Gastrocnemius medialis (tissue), 4 donors: ENCODE measurements around the gene MEF2C. TPM values are rescaled to one million over a fixed set of nuclear protein-coding genes. Genes with fewer than 3 reads are reported as not detected.

ENCODE experiments used
- ATAC-seq, 2 donors: fragments of 150-250 bp; one replicate each; pipeline ENCODE4 v1.9.1; 2016
- DNase-seq, 2 donors: peaks; one replicate each; pipeline ENCODE4 v3.0.0-alpha.2; 2019
- H3K27ac ChIP-seq, 4 donors: fragments of 200-600 bp; sonication (generic); 1 replicate in 1 of 4; 2 replicates in 3 of 4; pipeline ENCODE4 v1.5.1; 2016 to 2018; ENCODE audit warnings: mild to moderate bottlenecking in 2 of 4, moderate library complexity in 1 of 4
- H3K27me3 ChIP-seq, 3 donors: fragments of 200-600 bp; sonication (generic) in 2 of 3; 1 replicate in 1 of 3; 2 replicates in 2 of 3; pipeline versions ENCODE4 v1.5.1 to v1.6.0; 2016 to 2019; ENCODE audit warnings: mild to moderate bottlenecking in 1 of 3, moderate library complexity in 1 of 3
- H3K36me3 ChIP-seq, 2 donors: fragments of 200-600 bp; sonication (generic) in 1 of 2; one replicate each; pipeline ENCODE4 v1.5.1; 2017 to 2018
- H3K4me1 ChIP-seq, 2 donors: fragments of 200-600 bp; sonication (generic) in 1 of 2; one replicate each; pipeline ENCODE4 v1.5.1; 2016 to 2017; ENCODE audit warnings: mild to moderate bottlenecking in 2 of 2
- H3K4me3 ChIP-seq, 4 donors: fragments of 200-600 bp; sonication (generic) in 3 of 4; 1 replicate in 1 of 4; 2 replicates in 3 of 4; pipeline ENCODE4 v1.5.1; 2016 to 2019; ENCODE audit warnings: mild to moderate bottlenecking in 2 of 4
- H3K9me3 ChIP-seq, 3 donors: fragments of 200-600 bp; sonication (generic) in 2 of 3; 1 replicate in 1 of 3; 2 replicates in 2 of 3; pipeline ENCODE4 v1.5.1; 2016 to 2019
- POLR2A ChIP-seq, 2 donors: fragments of 450-650 bp; IDR thresholded peaks; one replicate each; pipeline ENCODE4 v1.6.1; 2017; ENCODE audit warnings: antibody characterized with exemption in 2 of 2, mild to moderate bottlenecking in 2 of 2, moderate library complexity in 2 of 2
- in situ Hi-C, 4 donors: fragments of 200-750 bp; cut with MboI; loops; one replicate each; pipeline versions ENCODE4 v1.15.0 to v1.8.0; 2017; ENCODE audit warnings: low sequenced_read_pairs in 4 of 4
- intact Hi-C: fragments of 100-400 bp; cut with DNase I; formaldehyde crosslinking; loops from one replicate; pipeline ENCODE4 v1.15.1; 2023; ENCODE audit warnings: low total_unique reads
- total RNA-seq, 4 donors: library from RNA; depleted of rRNA; stranded (reverse); fragments of >200 nt; gene quantifications; one replicate each; pipeline versions ENCODE4 v1.1.0 to v1.2.3, GENCODE V29; 2016
- TF ChIP-seq, protein P1 (sequence below), 5 experiments: fragments of 450-650 bp in 3 of 5; fragments of 200-600 bp in 2 of 5; sonication (generic) in 2 of 5; IDR thresholded peaks in 4 of 5; conservative IDR thresholded peaks in 1 of 5; 1 replicate in 4 of 5; 2 replicates in 1 of 5; pipeline ENCODE4 v1.5.1; 2016 to 2019; ENCODE audit warnings: antibody characterized with exemption in 5 of 5, mild to moderate bottlenecking in 3 of 5, moderate library complexity in 3 of 5

The MEF2C gene
- total RNA-seq, 4 donors from 2014 or later, result 63.8 to 192 (median 128) TPM

DNA sequence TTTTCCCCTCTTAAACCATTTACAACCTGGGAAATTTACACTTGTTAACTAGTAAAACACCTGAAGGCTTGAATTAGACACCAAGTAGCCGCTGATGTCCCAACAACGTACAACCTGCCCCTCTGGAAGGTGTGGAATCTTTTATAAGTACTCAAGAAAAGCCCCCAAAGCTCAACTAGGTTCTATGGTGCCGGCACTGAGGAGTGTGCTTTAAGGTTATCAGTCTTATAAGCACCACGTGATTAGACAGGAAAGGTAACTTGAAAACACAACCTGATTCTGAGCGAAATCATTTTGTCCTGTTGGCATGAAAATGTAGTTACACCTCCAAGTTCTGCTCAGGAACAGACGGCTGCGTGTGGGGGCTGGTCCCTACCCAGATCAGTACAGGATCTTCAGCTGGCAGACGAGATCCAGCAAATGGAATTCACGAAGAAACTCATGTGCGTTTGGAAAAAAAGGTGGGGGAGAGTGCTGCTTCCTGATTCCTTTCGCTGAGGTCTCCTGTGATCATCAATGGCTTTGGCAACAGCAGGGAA is 195.5 kb downstream of the MEF2C start:
- peaks cover 100% of the 10 kb centered on the region in 3 donors for H3K27me3 ChIP-seq
- TF ChIP-seq, protein P1, sequence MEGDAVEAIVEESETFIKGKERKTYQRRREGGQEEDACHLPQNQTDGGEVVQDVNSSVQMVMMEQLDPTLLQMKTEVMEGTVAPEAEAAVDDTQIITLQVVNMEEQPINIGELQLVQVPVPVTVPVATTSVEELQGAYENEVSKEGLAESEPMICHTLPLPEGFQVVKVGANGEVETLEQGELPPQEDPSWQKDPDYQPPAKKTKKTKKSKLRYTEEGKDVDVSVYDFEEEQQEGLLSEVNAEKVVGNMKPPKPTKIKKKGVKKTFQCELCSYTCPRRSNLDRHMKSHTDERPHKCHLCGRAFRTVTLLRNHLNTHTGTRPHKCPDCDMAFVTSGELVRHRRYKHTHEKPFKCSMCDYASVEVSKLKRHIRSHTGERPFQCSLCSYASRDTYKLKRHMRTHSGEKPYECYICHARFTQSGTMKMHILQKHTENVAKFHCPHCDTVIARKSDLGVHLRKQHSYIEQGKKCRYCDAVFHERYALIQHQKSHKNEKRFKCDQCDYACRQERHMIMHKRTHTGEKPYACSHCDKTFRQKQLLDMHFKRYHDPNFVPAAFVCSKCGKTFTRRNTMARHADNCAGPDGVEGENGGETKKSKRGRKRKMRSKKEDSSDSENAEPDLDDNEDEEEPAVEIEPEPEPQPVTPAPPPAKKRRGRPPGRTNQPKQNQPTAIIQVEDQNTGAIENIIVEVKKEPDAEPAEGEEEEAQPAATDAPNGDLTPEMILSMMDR (IDR thresholded peaks at IDR 0.05 in 4 of 5, conservative IDR thresholded peaks at IDR 0.05 in 1 of 5), result no peak
- no peak for TF ChIP-seq POLR2A (IDR thresholded peaks at IDR 0.05)
- in situ Hi-C loops, result loop anchor here (10.0 to 25.0 kb wide), 5 partner anchors 543 to 1275 kb away; partner anchors contain the start of gene CCNH (in 1 of the 4)

DNA sequence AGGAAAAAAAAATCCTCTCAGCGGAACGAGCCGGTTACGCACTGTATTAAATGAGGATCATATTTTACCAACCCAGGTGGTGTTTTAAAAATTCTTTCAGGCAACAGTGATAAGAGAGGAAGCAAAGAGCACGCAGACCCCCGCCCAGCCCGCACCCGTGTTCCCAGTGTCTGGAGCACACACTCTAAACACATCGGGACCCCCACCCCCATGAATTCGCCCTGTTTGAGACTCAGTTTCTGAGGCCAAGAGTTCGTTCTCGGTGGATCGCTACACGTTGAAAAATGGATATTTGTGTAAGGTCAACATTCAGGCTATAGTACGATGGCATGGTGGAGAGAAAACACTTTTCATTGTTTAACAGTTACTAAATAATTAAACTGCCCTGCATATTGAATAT is 196.3 kb downstream of the MEF2C start:
- Histone ChIP-seq H3K9me3 (no peaks in the 10 kb centered on the region), H3K27ac (no peak overlapping the region), H3K27me3 (peaks cover 100% of the 10 kb centered on the region in 3 donors), H3K4me1 (peaks cover 21 to 31% of the 10 kb centered on the region in 2 donors), H3K36me3 (no peaks in the 10 kb centered on the region), H3K4me3 (no peak overlapping the region)
- in situ Hi-C loops (loop anchor here (10.0 to 25.0 kb wide), 5 partner anchors 542 to 1274 kb away; partner anchors contain the start of gene CCNH (in 1 of the 4)), intact Hi-C loops (no loop called here)
- ATAC-seq (no peak), DNase-seq (no peak)
- TF ChIP-seq POLR2A (IDR thresholded peaks at IDR 0.05), result no peak
- TF ChIP-seq, protein P1 (IDR thresholded peaks at IDR 0.05 in 4 of 5, conservative IDR thresholded peaks at IDR 0.05 in 1 of 5), result no peak

More for the DNA sequence above, 195.5 kb downstream of the MEF2C start:
- DNase-seq (no peak), ATAC-seq (no peak)
- no peak overlapping the region for H3K4me3 ChIP-seq
- H3K9me3 ChIP-seq, result no peaks in the 10 kb centered on the region
- H3K27ac ChIP-seq, result no peak overlapping the region
- no peaks in the 10 kb centered on the region for H3K36me3 ChIP-seq
- peaks cover 23 to 31% of the 10 kb centered on the region in 2 donors for H3K4me1 ChIP-seq
- intact Hi-C loops, result no loop called here

DNA sequence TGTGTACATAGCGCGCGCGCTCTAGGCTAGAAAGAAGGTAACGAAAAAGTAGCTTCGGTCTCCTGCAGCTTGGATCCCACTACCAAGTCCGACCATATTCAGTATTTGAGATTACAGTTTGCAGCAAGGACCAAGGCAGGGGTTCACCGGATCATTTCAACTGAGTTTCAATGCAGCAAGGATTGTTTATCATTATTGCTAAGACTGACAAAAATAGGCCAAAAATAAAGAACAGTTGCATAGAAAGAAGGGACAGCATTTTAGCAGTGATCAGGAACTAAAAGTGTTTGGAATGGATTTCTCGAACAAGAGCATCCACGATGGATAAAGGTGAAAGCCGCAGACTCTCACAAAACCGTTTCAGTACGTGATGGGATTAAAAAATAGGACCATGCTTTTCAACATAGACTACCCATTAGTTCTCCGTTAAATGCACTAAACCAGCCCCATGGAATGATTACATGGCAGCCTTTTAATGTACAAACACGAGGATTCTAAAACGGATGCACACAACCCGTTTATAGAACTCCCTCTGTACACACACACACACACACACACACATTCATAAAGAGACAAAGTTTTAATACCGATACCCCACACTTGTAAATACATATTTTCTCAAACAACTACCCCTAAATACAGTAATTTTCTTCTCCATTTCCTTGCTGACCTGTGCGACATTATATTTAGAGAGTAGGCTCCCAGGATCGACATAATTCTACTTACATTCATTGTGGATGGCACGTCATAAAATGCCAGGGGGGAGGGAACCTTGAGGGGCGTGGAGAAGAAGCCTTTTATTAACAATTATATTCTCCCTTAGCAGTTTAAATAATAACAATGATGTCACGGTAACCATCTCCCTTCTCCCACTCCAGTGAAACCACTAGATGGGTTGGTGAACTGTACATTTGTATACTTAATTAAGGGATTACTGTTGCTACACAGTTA is 197.1 kb downstream of the MEF2C start:
- H3K27me3 ChIP-seq, result peaks cover 99 to 100% (median 100%) of the 10 kb centered on the region in 3 donors

DNA sequence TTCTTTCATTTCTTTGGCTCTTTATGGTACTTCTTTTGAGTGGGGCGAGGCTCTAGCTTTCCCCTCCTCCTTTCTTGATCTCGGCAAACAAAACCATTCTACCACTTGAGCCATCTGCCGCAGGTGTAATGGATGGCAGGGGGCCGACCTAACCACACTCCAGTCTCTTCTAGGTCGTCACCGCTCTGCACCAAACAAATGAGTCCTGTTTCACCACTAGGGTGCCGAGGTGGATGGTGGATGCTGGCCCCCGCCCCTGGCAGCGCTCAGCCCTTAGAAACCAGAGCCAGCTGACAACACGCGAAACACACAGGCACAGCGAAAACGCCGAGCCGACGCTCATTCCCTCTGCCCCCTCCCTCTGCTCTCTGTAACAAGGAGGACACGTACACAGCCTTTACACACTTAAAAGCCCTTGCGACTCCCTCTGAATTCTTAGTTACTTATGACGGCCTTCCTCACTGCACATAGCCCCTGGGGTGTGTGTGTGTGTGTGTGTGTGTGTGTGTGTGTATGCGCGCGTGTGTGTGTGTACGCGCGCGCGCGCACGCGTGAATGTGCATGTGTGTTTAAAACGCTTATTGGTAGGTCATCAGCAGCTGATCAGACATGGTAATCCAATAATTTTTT is 199.4 kb downstream of the MEF2C start:
- Histone ChIP-seq H3K4me1 (peaks cover 7 to 15% of the 10 kb centered on the region in 2 donors), H3K27ac (no peak overlapping the region), H3K36me3 (no peaks in the 10 kb centered on the region), H3K9me3 (no peaks in the 10 kb centered on the region), H3K27me3 (peaks cover 99 to 100% (median 99%) of the 10 kb centered on the region in 3 donors), H3K4me3 (no peak overlapping the region)
- TF ChIP-seq, protein P1 (IDR thresholded peaks at IDR 0.05 in 4 of 5, conservative IDR thresholded peaks at IDR 0.05 in 1 of 5), result no peak
- TF ChIP-seq POLR2A (IDR thresholded peaks at IDR 0.05), result no peak
- DNase-seq, result no peak
- no peak for ATAC-seq
- in situ Hi-C loops, result loop anchor here (10.0 to 25.0 kb wide), 5 partner anchors 539 to 1271 kb away; partner anchors contain the start of gene CCNH (in 1 of the 4)
- intact Hi-C loops, result loop anchor here (5.0 kb wide), 1 partner anchor 541 kb away; no protein-coding TSS in a partner anchor

More for the DNA sequence above, 197.1 kb downstream of the MEF2C start:
- Histone ChIP-seq H3K4me1 (peaks cover 14 to 26% of the 10 kb centered on the region in 2 donors), H3K4me3 (no peak overlapping the region), H3K36me3 (no peaks in the 10 kb centered on the region), H3K9me3 (no peaks in the 10 kb centered on the region), H3K27ac (no peak overlapping the region)
- DNase-seq, result no peak
- intact Hi-C loops (no loop called here), in situ Hi-C loops (loop anchor here (10.0 to 25.0 kb wide), 5 partner anchors 541 to 1274 kb away; partner anchors contain the start of gene CCNH (in 1 of the 4))
- no peak for ATAC-seq
- TF ChIP-seq POLR2A (IDR thresholded peaks at IDR 0.05), result no peak
- TF ChIP-seq, protein P1 (IDR thresholded peaks at IDR 0.05 in 4 of 5, conservative IDR thresholded peaks at IDR 0.05 in 1 of 5), result no peak
